ENCODE data around the gene NCOA3.
"Not testable (repeated sequence)": the region's sequence is repeated elsewhere in the genome, so short reads cannot be mapped to it uniquely, and the experiment has no call there.

The NCOA3 gene

DNA sequence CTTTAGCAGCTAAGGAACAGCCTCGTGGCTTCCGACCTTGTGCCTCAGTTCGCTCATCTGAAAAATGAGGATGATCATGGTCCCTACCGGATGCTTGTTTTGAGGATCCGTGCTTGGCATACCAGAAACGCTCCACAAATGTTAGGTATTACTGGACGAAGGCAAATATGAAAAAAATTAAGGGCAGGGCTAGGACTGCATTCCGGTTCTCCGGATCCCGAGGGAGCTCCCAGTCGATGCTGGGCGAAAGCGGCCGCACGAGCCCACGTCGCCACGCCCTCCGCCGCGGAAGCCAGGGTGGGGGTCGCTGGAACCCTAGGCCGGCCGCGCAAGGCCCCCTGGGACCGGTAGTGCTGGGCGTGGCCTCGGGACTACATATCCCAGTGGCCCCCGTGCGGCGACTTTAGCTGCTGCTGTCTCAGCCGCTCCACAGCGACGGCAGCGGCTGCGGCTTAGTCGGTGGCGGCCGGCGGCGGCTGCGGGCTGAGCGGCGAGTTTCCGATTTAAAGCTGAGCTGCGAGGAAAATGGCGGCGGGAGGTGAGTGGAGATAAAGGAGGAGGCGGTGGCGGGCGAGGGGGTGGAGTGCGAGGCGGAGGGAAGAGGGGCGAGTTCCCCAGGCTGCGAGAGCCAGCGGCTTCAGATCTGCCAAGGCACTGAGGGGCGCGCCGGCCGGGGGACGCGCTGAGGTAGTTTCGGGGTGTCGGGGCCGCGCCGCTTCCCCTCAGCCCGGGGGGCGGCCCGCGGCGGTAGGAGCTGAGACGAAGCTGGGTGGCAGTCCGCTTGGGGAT is at the start of gene NCOA3:
Gene NCOA3, plus strand, starts transcription at position 406 of the 789 bp plus-strand sequence. CDS start 120,361 bp downstream, outside the sequence.
- peak; percentile 75 for DNase-seq

DNA sequence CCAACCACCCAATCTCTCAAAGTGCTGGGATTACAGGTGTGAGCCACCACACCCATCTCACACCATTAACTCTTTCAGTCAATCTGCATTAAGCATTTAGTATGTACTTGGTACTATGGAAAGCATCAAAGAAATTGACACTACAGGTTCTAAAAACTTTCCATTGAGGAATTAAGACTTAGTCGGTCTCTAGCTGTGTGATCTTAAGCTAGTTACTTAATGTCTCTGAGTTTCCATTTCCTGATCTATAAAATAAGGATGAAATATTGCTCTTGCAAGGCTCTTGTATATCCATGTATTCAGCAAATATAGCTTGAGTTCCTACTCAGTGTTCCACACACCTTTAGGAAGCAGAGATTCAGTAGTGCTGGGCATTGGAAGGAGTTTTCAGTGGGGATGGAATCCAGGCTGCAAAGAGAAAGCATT is 48.9 kb upstream of the NCOA3 start:
- no peak for DNase-seq

DNA sequence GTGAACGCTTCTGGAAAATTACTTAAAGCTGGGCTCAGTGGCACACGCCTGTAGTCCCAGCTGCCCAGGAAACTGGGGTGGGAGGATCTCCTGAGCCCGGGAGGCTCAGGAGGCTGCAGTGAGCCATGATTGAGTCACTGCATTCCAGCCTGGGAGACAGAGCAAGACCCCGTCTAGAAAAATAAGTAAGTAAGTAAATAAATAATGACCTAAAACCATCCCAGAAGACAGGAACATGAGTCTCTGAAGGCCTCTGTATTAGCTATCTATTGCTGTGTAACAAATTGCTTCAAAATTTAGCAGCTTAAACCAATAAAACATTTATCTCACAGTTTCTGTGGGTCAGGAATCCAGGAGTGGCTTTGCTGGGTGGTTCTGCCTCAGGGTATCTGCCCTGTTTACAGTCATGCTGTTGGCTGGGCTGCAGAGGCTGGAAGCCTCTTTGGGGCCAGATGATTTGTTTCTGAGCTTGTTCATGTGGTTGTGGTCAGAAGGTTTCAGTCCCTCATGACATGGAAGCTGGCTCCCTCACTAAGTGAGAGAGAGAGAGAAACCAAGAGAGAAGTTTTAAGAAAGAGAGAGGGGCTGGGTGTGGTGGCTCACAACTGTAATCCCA is 48.4 kb upstream of the NCOA3 start:
- DNase-seq = no peak

DNA sequence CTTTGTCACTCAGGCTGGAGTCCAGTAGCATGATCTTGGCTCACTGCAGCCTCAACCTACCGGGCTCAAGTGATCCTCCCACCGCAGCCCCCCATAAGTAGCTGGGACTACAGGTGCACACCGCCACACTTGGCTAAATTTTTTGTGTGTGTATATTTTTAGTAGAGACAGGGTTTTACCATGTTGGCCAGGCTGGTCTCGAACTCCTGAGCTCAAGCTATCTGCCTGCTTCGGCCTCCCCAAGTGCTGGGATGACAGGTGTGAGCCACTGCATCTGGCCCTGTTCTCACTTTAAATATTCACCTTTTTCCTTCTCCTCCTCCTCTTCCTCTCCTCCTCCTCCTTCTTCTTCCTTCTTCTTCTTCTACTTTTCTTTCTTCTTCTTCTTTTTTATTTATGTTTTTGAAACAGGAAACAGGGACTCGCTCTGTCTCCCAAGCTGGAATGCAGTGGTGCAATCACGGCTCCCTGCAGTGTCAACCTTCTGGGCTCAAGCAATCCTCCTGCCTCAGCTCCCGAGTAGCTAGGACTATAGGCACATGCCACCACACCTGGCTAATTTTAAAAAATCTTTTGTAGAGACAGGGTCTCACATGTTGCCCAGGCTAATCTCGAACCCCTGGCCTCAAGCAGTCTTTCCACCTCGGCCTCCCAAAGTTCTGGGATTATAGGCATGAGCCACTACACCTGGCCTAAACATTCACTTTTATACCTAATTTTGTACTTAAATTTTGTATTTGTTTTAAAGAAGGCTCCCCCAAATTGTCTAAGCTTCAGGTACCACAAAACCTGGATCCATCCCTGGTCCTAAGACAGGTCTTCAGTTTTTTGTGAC is 47.2 kb upstream of the NCOA3 start:
- DNase-seq = no peak

DNA sequence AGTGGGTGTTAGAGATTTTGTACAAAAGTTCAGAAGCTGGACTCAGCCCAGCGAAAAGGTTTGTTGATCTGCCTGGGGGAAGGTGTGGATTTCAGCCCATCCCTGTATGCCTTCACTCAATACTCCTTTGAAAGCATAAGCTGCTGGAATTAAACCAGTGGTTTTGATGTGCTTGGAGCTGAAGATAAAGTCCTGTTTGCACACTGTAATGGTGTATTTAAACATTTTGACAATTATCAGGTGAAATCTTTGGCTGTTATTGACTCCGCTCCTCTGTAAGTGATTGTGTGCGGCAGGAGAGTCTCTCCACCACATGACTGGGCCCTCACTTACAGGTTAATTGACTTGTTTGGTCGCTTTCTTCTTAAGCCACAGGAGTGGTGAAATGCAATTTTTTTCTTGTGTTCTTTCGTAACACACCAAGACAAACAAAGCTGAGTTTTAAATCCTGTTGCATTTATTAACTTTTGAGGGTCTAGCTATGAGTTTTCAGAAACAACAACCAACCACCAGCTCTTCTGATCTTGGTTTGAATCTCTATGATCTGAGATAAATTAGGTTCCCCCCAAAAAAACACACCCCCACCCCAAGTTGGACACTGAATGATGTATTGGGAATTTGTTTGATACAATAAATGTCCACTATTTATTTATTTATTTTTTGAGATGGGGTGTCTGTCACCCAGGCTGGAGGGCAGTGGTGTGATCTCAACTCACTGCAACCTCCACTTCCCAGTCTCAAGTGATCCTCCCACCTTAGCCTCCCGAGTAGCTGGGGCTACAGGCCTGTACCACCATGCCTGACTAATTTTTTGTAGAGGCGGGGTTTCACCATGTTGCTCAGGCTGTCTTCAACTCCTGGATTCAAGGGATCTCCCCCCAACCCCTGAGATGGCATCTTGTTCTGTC is 46.3 kb upstream of the NCOA3 start:
- no peak for DNase-seq

DNA sequence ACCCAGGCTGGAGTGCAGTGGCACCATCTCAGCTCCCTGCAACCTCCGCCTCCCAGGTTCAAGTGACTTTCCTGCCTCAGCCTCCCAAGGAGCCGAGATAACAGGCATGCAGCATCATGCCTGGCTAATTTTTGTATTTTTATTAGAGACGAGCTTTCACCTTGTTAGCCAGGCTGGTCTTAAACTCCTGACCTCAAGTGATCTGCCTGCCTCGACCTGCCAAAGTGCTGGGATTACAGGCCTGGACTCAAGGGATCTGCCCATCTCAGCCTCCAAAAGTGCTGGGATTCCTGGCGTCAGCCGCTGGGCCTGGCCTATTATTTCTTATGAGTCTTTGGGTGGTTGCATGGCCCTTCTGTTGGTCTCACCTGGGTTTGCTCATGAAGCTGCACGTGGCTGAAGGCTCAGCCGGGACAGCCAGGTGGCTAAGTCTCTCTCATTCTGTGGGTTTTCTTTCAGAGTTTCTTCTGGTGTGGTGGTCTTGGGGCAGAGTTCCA is 45.6 kb upstream of the NCOA3 start:
- DNase-seq = no peak

DNA sequence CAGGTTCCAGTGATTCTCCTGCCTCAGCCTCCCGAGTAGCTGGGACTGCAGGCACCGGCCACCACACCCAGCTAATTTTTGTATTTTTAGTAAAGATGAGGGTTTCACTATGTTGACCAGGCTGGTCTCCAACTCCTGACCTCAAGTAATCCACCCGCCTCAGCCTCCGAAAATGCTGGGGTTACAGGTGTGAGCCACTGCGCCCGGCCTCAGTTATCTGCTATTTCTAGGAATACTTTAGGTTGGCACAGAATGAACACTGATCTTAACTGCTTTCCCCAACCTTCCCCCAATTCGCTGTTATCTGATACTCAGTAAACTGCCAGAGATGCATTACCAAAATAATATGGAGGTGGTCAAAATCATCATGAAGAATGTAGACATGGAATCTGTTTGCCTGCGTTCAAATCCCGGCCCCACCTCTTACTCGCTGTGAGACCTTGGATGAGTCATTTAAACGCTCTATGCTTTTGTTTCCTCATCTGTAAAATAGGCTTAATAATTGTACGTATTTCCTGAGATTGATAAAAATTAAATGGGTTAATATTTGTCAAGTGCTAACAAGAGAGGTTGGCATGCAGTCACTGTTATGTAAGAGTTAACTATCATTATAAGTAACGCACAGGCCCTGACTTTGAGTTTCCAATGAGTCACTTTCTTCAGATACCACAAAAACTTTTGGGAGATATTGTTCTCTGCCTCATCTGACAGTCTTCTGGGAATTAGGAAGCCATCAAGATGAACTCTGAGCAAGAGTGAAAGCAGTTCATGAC is 44.5 kb upstream of the NCOA3 start:
- DNase-seq = no peak

DNA sequence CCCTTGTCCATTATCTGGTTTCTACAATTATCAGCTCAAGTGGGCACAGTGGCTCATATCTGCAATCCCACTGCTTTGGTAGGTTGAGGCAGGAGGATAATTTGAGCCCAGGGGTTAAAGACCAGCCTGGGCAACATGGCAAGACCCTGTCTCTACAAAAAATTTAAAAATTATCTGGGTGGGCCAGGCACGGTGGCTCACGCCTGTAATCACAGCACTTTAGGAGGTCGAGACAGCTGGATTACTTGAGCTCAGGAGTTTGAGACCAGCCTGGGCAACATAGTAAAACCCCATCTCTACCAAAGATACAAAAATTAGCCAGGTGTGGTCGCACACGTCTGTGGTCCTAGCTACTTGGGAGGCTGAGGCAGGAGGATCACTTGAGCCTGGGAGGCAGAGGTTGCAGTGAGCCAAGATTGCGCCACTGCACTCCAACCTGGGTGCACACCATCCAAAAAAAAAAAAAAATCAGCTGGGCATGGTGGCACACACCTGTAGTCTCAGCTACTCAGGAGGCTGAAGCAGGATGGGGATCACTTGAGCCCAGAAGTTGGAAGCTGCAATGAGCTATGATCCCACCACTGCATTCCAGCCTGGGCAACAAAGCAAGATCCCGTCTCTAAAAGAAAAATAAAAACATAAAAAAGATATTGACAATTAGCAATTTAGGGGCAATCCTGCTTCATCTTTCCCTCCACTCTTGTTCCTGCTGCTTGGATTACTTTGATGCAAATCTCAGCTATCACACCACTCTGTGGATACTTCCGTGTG is 43.2 kb upstream of the NCOA3 start:
- DNase-seq = not testable (repeated sequence)

DNA sequence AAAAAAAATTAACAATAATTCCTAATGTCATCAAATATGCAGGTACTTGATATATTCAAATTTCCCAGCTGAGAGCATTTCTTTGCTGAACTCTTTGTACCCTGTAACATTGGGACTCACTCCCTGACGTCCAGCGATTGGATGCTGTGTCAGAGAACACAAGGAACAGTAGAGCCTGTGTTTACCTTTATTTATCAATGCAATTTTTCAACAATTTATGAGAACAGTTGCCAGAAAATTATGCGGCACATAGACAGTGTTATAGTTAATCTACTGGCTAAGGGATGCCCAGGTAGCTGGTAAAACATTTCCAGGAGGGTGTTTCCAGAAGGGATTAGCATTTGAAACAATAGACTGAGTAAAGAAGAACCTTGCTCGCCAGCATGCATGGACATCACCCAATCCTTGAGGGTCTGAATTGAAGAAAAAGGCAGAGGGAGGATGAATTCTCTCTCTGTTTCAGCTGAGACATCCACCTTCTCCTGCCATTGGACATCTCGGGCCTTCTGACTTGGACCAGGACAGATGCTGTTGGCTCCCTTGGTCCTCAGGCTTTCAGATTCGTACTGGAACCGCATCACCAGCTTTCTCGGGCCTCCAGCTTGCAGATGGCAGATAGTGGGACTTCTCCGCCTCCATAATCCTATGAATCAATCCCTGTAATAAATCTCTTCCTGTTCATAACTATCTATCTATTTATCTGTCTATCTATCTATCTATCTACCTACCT is 42.2 kb upstream of the NCOA3 start:
- DNase-seq = no peak

DNA sequence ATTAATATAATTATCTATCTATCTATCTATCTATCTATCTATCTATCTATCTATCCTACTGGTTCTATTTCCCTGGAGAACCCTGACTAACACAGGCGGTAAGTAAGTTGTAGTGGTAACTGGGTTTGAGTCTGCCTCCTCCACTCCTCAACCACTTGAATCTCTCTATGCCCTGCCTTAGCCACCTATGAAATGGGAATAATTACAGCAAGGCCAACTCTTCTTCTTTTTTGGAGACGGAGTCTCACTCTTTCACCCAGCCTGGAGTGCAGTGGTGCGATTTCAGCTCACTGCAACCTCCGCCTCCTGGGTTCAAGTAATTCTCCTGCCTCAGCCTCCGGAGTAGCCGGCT is 41.0 kb upstream of the NCOA3 start:
- not testable (repeated sequence) for DNase-seq

DNA sequence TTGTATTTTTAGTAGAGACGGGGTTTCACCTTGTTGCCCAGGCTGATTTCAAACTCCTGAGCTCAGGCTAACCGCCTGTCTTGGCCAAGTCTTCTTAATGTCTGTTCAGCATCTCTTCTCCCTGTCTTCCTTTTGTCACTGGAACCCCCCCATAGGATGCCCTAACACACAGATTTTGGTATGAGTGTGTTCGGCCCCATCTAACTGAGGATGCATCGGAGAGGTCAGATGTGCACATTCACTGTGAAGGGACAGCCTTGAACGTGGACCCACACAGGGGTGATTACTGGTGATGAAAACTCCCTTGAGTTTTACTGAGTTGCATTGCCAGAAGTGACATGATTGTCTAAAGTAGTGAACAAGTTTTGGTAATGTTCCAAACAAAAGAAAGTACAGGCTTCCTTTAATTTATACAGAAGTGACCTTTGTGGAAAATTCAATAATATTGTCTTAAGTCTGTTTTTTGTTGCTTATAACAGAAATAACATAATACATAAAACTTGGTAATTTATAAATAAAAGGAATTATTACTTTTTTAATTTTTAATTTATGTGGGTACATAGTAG is 40.5 kb upstream of the NCOA3 start:
- DNase-seq = no peak

DNA sequence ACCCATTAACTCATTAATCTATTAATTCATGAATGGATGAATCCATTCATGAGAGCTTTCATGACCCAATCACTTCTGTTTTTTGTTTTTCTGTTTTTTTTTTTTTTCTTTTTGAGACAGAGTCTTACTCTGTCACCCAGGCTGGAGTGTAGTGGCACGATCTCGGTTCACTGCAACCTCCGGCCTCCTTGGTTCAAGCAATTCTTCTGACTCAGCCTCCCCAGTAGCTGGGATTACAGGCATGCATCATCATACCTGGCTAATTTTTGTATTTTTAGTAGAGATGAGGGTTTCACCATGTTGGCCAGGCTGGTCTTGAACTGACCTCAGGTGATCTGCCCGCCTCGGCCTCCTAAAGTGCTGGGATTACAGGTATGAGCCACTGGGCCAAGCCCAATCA is 39.8 kb upstream of the NCOA3 start:
- DNase-seq = not testable (repeated sequence)

DNA sequence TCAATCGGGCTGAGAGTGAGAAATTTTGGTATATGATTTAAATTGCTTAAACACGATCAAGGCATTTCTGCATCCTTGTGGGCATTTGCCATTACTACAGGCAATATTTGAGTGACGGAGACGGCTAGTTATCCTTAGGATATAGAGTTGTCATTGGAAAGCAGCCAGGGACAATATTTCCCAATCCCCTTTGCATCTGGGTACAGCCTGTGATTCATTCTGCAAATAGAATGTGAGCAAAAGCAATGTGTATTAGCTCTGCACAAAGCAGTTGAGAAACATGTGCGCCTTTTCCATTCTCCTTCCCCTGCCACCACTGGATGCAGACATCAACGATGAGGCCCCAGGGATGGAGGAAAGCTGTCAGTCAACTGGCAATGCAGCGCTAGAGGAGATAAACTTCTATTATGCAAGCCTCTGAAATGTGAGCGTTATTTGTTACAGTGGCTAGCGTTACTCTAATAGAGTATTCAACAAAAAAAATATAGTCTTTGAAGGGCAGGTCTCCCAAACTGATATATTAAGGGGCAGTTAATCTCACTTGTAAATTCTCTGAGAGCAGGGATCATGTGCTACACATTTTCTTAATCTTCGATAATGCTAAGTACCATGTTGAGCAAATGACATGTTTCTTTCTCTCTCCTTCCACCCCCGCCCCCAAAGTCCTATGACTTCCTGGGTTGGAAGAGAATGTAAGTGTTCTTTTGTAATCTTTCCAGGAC is 37.1 kb upstream of the NCOA3 start:
- peak; percentile 70 for DNase-seq

DNA sequence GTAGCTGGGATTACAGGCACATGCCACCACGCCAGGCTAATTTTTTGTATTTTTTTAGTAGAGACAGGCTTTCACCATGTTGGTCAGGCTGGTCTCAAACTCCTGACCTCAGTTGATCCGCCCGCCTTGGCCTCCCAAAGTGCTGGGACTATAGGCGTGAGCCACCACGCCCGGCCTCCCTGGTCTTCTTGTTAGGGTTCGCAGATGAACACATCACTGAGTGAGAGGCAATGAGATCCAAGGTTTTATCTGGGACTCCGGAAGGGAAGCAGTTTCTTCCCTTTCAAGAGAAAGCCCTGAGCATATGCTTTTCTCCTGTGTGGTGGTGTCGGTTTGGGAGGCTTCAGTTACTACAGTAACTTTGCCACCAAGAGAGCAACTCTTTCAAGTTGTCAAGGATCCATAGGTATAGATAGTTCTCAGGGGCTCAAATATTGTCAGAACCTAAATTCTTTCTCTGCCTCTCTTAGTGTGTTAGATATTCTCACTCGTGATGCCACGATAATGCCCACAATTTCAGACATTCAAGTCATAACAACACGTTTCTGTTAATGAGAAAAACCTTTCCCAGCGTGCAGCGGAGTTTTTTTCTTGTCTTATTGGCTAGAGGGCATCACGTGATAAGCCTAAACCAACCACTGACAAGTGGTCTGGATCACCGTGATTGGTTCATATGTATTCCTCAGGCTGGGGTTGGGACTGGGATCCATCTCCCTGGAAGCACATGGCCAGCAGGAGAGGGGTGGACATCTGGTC is 36.2 kb upstream of the NCOA3 start:
- no peak for DNase-seq

DNA sequence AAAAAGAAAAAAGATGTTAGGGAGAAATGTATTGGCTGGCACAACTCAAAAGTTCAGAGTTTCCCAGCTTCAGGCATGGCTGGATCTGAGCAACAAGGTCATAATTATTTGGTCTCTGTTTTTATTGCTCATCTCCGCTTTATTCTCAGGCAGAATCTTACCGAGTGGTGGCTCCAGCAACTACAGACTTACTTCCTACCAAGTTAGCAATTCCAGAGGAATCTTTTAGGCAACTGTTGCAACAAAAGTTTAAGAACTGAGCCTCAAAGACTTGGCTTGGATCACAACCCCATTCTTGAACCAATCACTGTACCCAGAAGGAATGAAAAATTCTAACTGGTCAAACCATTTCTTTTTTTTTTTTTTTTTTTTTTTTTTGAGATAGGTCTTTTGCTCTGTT is 35.5 kb upstream of the NCOA3 start:
- no peak for DNase-seq

DNA sequence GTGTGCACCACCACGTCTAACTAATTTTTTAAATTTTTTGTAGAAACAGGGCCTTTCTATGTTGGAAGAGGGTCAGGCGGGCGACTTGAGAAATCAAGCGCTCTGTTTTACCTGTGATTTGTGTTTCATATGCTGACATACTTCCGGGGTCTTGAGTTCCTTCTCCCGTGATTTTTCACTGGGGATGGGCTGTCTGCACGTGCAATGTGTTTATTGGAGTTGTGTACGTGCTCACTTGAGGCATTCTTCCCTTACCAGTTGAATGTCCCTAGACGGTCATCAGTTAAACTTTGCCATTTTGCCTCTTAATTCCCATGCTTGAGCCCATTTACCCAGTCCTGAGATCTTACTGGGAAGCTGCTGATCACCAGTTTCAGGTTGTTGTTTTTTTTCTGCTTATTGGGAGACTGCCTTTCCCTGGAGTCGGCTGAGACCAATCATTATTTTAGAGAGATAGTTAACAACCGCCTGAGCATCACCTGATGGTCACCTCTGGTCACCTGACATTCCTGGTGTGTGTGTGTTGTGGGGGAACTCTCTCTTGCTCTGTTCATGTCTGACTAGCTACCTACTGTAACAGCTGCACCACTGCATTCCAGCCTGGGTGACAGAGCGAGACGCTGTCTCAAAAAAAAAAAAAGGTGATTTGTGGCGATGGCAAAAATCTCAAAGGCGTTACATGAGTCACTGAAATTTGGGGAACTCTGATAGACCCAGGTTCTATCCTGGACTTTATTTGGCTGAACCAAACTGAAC is 34.8 kb upstream of the NCOA3 start:
- no peak for DNase-seq

DNA sequence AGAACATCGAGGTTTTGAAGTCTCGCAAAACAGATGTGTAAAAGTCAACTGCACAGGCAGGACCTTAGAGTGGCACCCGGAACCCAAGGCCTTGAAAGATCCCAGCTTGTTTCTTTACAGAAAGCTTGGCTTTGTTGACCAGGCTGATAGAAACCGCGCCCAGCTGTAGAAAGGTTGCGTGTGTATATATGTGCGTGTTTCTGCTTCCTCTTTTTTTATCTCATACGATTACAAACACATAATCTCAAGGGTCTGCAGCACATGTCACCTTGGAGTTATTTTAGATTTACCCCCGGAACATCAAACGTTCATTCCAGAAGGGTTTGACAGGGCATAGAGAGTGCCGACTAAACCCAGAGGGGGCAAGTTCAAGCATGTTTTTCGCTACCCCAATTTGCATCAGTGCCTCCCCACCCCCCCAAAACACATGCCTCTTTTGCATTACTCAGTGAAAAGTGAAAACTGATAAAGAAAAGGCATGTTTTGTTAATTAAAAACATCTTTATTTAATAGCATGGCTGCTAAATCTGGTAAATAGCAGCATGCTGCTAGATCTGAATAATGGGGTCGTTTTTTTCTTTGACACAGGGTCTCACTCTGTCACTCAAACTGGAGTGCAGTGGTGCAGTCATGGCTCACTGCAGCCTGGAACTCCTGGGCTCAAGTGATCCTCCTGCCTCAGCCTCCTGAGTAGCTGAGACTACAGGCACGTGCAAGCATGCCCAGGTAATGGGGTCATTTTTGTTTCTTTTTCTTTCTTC is 33.2 kb upstream of the NCOA3 start:
- DNase-seq = no peak

Data from SIG-M5 (cell line).